Stimulated activated CD4-positive, alpha-beta T cell treated with anti-CD3 and anti-CD28 coated beads, Interleukin-2, amount 100 ng/mL, for 24 hours (primary cell): ENCODE measurements around the gene PXMP4.
"Not testable (repeated sequence)": the region's sequence is repeated elsewhere in the genome, so short reads cannot be mapped to it uniquely, and the experiment has no call there.

Experiments used
- DNase-seq, 2 donors: peaks; one replicate each; pipeline ENCODE4 v3.0.0-alpha.2; 2020

The PXMP4 gene

GRCh38 chr20:33701629-33702450 lies 18.3 kb downstream of the PXMP4 start:
- DNase-seq = no peak

- DNase-seq = not testable (repeated sequence)
Observed at GRCh38 chr20:33700696-33701441, 19.2 kb downstream of the PXMP4 start.

- not testable (repeated sequence) for DNase-seq
Observed at GRCh38 chr20:33698966-33699365, 21.1 kb downstream of the PXMP4 start.

GRCh38 chr20:33697129-33697528 lies 23.0 kb downstream of the PXMP4 start:
- no peak for DNase-seq

- DNase-seq = no peak
Observed at GRCh38 chr20:33696448-33696847, 23.7 kb downstream of the PXMP4 start.

GRCh38 chr20:33694639-33695012 lies 25.5 kb downstream of the PXMP4 start:
- DNase-seq = no peak

- no peak for DNase-seq
Observed at GRCh38 chr20:33693741-33694638, 26.1 kb downstream of the PXMP4 start.

- DNase-seq = no peak
Observed at GRCh38 chr20:33693289-33693688, 26.8 kb downstream of the PXMP4 start.

GRCh38 chr20:33689973-33690372 lies 30.1 kb downstream of the PXMP4 start:
- DNase-seq = peak; percentile 49

GRCh38 chr20:33689493-33689892 lies 30.6 kb downstream of the PXMP4 start:
- no peak for DNase-seq

GRCh38 chr20:33688938-33689424 lies 31.1 kb downstream of the PXMP4 start:
- no peak for DNase-seq

GRCh38 chr20:33687993-33688937 lies 31.8 kb downstream of the PXMP4 start:
- peak in 1 of 2 donors; percentile 16 for DNase-seq

- peak in 1 of 2 donors; percentile 16 for DNase-seq
Observed at GRCh38 chr20:33687370-33687915, 32.7 kb downstream of the PXMP4 start.

GRCh38 chr20:33686984-33687366 lies 33.1 kb downstream of the PXMP4 start:
- DNase-seq = peak in 1 of 2 donors; percentile 16

- peak; percentile 96 to 98 for DNase-seq
Observed at GRCh38 chr20:33686100-33686983, 33.8 kb downstream of the PXMP4 start, which contains the start of gene E2F1. TSS of gene E2F1 (minus strand) at chr20:33686385. CDS start at chr20:33686264, 121 bp downstream.

- peak; percentile 67 to 81 for DNase-seq
Observed at GRCh38 chr20:33685328-33686099, 34.6 kb downstream of the PXMP4 start.

GRCh38 chr20:33684533-33685327 lies 35.4 kb downstream of the PXMP4 start:
- no peak for DNase-seq

GRCh38 chr20:33681728-33682353 lies 38.3 kb downstream of the PXMP4 start:
- no peak for DNase-seq
